Measurements from ENCODE around the gene ACTR3. TPM values are rescaled to one million over a fixed set of nuclear protein-coding genes. Genes with fewer than 3 reads are reported as not detected.

The ACTR3 gene
- polyA plus RNA-seq, 1 donor from 2014 or later: 255 TPM

DNA sequence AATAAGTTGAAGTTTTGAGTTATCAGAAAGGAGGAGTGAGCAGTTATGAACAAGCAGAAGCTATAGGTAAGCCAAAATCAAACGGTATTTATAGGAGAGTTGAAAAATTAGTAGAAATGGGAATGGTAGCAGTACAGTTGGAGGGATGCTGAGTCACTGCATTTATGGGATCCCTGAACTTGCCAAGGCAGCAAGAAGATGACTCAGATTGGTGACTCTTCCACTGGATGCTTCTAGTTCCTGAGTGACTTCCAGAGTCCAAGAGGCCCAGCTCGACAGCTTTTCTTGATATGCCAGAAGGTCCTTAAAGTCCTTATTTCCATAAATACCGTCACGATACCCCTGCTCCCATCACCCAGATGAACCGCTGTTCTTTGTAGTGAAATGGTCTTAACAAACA is 31.1 kb upstream of the ACTR3 start:
- no peak overlapping the region for H3K4me3 ChIP-seq (ENCODE audit: low read length)
- H3K27ac ChIP-seq (ENCODE audit: low read length): no peak overlapping the region
- H3K4me2 ChIP-seq (ENCODE audit: low read length): no peak overlapping the region
- no peak overlapping the region for H2AFZ ChIP-seq (ENCODE audit: low read depth, low read length)
- H3K9ac ChIP-seq (ENCODE audit: low read length): no peak overlapping the region
- no peaks in the 10 kb centered on the region for H3F3A ChIP-seq (ENCODE audit: insufficient read depth, low read length, poor library complexity, severe bottlenecking)
- H3K79me2 ChIP-seq (replicated peaks; ENCODE audit: insufficient read depth, low read length): no peaks in the 10 kb centered on the region
- H3K9me3 ChIP-seq (ENCODE audit: low read length): no peaks in the 10 kb centered on the region
- no peak for TF ChIP-seq CTCF (IDR thresholded peaks at IDR 0.05; ENCODE audit: poor library complexity, severe bottlenecking)
- TF ChIP-seq EZH2 (IDR thresholded peaks at IDR 0.05; ENCODE audit: borderline replicate concordance, insufficient read depth, low read length, poor library complexity, severe bottlenecking): no peak
- TF ChIP-seq, protein P1, sequence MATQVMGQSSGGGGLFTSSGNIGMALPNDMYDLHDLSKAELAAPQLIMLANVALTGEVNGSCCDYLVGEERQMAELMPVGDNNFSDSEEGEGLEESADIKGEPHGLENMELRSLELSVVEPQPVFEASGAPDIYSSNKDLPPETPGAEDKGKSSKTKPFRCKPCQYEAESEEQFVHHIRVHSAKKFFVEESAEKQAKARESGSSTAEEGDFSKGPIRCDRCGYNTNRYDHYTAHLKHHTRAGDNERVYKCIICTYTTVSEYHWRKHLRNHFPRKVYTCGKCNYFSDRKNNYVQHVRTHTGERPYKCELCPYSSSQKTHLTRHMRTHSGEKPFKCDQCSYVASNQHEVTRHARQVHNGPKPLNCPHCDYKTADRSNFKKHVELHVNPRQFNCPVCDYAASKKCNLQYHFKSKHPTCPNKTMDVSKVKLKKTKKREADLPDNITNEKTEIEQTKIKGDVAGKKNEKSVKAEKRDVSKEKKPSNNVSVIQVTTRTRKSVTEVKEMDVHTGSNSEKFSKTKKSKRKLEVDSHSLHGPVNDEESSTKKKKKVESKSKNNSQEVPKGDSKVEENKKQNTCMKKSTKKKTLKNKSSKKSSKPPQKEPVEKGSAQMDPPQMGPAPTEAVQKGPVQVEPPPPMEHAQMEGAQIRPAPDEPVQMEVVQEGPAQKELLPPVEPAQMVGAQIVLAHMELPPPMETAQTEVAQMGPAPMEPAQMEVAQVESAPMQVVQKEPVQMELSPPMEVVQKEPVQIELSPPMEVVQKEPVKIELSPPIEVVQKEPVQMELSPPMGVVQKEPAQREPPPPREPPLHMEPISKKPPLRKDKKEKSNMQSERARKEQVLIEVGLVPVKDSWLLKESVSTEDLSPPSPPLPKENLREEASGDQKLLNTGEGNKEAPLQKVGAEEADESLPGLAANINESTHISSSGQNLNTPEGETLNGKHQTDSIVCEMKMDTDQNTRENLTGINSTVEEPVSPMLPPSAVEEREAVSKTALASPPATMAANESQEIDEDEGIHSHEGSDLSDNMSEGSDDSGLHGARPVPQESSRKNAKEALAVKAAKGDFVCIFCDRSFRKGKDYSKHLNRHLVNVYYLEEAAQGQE (IDR thresholded peaks at IDR 0.05; ENCODE audit: borderline replicate concordance): no peak
- TF ChIP-seq MXI1 (conservative IDR thresholded peaks at IDR 0.05; ENCODE audit: poor library complexity, severe bottlenecking): no peak
- no peaks in the 10 kb centered on the region for H3K9me2 ChIP-seq (ENCODE audit: insufficient read depth, low read length)
- no peaks in the 10 kb centered on the region for H3K27me3 ChIP-seq (ENCODE audit: insufficient read depth, low read depth, low read length)
- no peaks in the 10 kb centered on the region for H4K20me1 ChIP-seq (ENCODE audit: insufficient read depth)
- H3K36me3 ChIP-seq (ENCODE audit: insufficient read depth, low read length): no peaks in the 10 kb centered on the region

DNA sequence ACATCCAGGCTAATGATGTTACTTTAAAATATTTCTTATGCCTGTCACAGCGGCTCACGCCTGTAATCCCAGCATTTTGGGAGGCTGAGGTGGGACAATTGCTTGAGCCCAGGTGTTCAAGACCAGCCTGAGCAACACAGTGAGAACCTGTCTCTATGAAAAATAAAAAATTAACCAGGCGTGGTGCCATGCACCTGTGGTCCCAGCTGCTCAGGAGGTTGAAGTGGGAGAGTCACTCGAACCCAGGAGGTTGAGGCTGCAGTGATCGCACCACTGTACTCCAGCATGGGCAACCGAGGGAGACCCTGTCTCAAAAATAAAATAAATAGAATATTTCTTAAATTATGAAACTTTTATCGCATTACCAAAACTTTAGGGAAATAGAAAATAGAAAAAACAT is 28.1 kb upstream of the ACTR3 start:
- Histone ChIP-seq H3K27me3 (ENCODE audit: insufficient read depth, low read depth, low read length) (no peaks in the 10 kb centered on the region), H3K79me2 (replicated peaks; ENCODE audit: insufficient read depth, low read length) (no peaks in the 10 kb centered on the region), H4K20me1 (ENCODE audit: insufficient read depth) (no peaks in the 10 kb centered on the region), H3K9me3 (ENCODE audit: low read length) (no peaks in the 10 kb centered on the region), H3K4me3 (ENCODE audit: low read length) (no peak overlapping the region), H3K9ac (ENCODE audit: low read length) (no peak overlapping the region), H2AFZ (ENCODE audit: low read depth, low read length) (no peak overlapping the region), H3K27ac (ENCODE audit: low read length) (no peak overlapping the region), H3K4me2 (ENCODE audit: low read length) (no peak overlapping the region), H3K36me3 (ENCODE audit: insufficient read depth, low read length) (no peaks in the 10 kb centered on the region), H3F3A (ENCODE audit: insufficient read depth, low read length, poor library complexity, severe bottlenecking) (no peaks in the 10 kb centered on the region), H3K9me2 (ENCODE audit: insufficient read depth, low read length) (no peaks in the 10 kb centered on the region)
- TF ChIP-seq EZH2 (IDR thresholded peaks at IDR 0.05; ENCODE audit: borderline replicate concordance, insufficient read depth, low read length, poor library complexity, severe bottlenecking) (no peak), RAD21 (conservative IDR thresholded peaks at IDR 0.05) (no peak), CTCF (IDR thresholded peaks at IDR 0.05; ENCODE audit: poor library complexity, severe bottlenecking) (no peak), SMC3 (conservative IDR thresholded peaks at IDR 0.05; ENCODE audit: poor library complexity) (no peak), MXI1 (conservative IDR thresholded peaks at IDR 0.05; ENCODE audit: poor library complexity, severe bottlenecking) (no peak), EP300 (conservative IDR thresholded peaks at IDR 0.05; ENCODE audit: poor library complexity, severe bottlenecking) (no peak), TAF1 (IDR thresholded peaks at IDR 0.05; ENCODE audit: low read depth) (no peak), POLR2AphosphoS5 (IDR thresholded peaks at IDR 0.05) (no peak)
- TF ChIP-seq, protein P1 (IDR thresholded peaks at IDR 0.05; ENCODE audit: borderline replicate concordance): no peak

Measured in neural cell (in vitro differentiated cells).